GM13976 (cell line): ENCODE data around the gene PLEKHA7.

Experiments used
- DNase-seq: peaks from one replicate; pipeline ENCODE4 v3.0.0; 2012; ENCODE audit warnings: low spot score
- in situ Hi-C: fragments of 300-500 bp; cut with MboI; formaldehyde crosslinking; loops from one replicate; pipeline ENCODE4 v1.12.0; 2022; ENCODE audit warnings: low sequenced_read_pairs, mixed read lengths, inconsistent platforms; ENCODE audit not compliant: unreplicated experiment
- TF ChIP-seq, protein P1 (sequence below): IDR thresholded peaks from 2 replicates; pipeline ENCODE4 v1.5.1; 2012; ENCODE audit warnings: borderline replicate concordance, mild to moderate bottlenecking; ENCODE audit not compliant: insufficient read depth; ENCODE audit errors: extremely low read depth, missing control alignments, control extremely low read depth

The PLEKHA7 gene

DNA sequence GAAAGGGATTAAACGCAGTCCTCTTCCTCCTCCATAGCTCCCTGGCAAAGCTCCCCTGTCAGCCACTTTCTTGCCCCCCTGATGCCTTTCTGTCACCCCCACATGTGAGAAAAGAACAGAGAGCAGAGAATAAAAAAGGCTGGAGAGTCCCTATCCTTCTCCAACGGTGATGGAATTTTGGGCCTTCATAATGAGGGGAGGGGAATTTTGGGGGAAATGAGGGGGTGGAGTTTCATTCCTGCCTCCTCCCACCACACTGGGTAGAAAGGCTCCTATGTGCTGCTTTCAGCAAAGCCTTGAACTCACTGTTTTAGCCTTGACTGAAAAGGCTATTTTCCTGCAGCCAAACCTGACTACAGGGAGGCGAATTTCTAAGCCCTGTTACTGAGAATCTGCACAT lies 216.4 kb downstream of the PLEKHA7 start:
- in situ Hi-C loops = no loop called here
- no peak for DNase-seq
- TF ChIP-seq, protein P1, sequence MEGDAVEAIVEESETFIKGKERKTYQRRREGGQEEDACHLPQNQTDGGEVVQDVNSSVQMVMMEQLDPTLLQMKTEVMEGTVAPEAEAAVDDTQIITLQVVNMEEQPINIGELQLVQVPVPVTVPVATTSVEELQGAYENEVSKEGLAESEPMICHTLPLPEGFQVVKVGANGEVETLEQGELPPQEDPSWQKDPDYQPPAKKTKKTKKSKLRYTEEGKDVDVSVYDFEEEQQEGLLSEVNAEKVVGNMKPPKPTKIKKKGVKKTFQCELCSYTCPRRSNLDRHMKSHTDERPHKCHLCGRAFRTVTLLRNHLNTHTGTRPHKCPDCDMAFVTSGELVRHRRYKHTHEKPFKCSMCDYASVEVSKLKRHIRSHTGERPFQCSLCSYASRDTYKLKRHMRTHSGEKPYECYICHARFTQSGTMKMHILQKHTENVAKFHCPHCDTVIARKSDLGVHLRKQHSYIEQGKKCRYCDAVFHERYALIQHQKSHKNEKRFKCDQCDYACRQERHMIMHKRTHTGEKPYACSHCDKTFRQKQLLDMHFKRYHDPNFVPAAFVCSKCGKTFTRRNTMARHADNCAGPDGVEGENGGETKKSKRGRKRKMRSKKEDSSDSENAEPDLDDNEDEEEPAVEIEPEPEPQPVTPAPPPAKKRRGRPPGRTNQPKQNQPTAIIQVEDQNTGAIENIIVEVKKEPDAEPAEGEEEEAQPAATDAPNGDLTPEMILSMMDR = no peak

DNA sequence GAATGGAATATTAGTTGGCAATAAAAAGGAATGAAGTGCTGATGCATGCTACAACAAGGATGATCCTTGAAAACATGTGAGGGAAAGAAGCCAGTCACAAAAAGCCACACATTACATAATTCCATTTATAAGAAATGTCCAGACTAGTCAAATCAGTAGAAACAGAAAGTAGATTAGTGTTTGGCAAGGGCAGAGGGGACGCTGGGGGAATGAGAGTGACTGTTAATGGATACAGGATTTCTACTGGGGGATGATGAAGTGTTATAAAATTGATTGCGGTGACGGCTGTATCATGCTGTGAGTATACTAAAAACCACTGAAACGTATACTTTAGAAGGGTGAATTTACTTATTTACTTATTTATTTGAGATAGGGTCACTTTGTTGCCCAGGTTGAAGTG lies 217.9 kb downstream of the PLEKHA7 start:
- in situ Hi-C loops = no loop called here
- no peak for DNase-seq
- TF ChIP-seq, protein P1 = no peak

DNA sequence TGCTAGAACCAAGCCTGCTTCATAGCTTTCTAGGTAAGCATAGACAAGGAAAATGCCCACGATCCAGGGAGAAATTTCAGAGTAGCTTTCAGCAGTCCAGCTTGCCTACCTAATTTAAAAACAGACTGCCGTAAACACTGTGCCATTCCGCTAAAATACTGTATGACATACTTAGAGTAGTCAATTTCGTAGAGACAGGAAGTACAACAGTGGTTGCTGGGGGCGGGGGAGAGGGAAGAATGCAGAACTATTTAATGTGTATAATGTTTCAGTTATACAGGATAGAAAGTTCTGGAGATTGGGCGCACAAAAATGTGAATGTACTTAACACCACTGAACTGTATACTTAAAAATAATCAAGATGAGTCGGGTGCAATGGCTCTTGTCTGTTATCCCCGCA lies 219.1 kb downstream of the PLEKHA7 start:
- no peak for DNase-seq
- in situ Hi-C loops = no loop called here
- TF ChIP-seq, protein P1 = no peak

DNA sequence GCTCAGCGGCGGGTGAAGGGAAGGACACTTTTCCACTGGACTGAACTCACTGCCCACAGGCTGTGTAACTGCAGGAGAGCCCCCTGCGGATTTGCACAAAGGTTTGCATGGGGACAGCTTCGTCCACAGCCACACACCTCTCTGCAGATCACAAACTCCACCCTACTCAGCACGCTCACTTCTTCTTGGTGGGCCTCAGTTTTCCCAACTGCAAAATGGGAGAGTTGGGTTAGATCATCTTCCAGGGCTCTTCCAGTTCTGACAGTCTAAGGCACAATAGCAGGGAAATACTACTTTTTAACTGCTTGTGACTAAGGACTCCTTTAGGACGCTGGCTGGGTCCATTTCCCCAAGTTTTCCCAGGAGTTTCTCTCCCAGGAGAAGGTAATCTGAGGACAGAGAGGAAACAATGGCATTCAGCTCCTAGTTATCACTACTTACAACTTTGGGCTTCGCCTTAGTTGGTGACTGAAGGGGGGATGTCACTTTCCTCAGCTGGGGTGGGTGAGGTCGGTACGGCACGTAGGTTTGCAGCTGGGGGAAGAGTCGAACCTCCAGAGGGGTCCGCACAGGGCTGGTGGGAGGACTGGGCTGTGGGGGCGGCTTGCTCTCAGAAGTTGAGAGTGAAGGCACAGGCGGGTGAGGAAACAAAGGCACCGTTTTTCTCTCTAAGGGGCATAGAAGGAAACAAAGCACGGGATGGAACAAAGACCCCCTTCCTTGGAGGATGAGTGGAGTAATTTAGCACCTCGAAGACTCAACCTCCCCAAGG lies 220.0 kb downstream of the PLEKHA7 start:
- no peak for DNase-seq
- in situ Hi-C loops = no loop called here
- TF ChIP-seq, protein P1 = no peak

DNA sequence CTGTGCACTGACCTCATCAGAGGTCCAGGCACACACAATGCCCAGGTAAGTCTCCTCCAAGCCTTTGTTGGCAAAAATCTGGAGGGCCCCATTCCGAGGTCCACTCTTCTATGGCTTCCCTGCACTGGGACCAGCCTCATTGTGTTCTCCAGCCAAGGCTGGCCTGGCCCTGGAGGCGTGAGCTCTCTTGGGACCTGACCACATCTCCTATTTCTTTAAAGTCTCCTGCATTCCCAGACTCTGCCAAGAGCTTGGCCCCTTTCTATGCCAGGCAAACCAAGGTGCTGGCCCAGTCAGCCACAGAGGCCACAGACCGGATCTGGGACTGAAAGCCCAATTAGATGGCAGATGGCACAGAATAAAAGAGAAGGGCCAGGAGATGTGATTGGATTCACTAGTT lies 220.7 kb downstream of the PLEKHA7 start:
- in situ Hi-C loops = no loop called here
- no peak for DNase-seq
- TF ChIP-seq, protein P1 = no peak

DNA sequence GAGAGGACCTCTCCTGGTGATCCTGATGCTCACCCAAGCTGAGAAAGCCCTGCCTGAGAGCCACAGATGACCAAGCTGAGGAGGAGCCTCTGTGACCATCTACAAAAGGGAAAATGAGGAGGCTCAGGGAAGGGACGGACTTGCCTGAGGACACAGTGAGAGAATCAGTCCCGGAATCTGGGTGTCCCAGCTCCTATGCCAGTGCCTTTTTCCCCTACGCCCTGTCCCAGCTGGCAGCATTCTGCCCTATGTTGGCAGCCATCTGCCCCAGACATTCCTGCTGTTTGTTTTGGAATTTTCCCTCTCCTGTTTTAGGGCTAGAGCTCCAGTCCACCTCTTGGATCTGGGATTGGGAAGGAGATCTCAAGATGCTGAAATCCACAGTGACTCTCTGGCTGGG lies 221.2 kb downstream of the PLEKHA7 start:
- no peak for DNase-seq
- TF ChIP-seq, protein P1 = no peak
- in situ Hi-C loops = no loop called here
